Body of pancreas (tissue), 4 donors: Measurements from ENCODE around the gene SPATA2.

ENCODE experiments used
- CTCF ChIP-seq, 7 experiments: fragments of 450-650 bp in 4 of 7; fragments of 200-600 bp in 3 of 7; sonication (generic) in 3 of 7; IDR thresholded peaks; one replicate each; pipeline ENCODE4 v1.5.1; 2016 to 2019; ENCODE audit warnings: antibody characterized with exemption in 7 of 7
- POLR2A ChIP-seq, 3 donors: fragments of 450-650 bp; IDR thresholded peaks; one replicate each; pipeline ENCODE4 v1.6.1; 2016; ENCODE audit warnings: antibody characterized with exemption in 3 of 3, mild to moderate bottlenecking in 2 of 3

- TF ChIP-seq POLR2A (IDR thresholded peaks at IDR 0.05) (no peak), CTCF (IDR thresholded peaks at IDR 0.05) (no peak)
These were observed 8.9 kb upstream of the SPATA2 start for GRCh38 chr20:49924247-49924646.
